Activated gamma-delta T cell treated with anti-CD3 and anti-CD28 coated beads, Interleukin-2, amount 50 U/mL, for 16 hours (primary cell): ENCODE measurements around the gene FBXL4.

Experiments used
- DNase-seq: peaks from one replicate; pipeline ENCODE4 v3.0.0-alpha.2; 2020; ENCODE audit warnings: low read depth

FBXL4 gene

DNA sequence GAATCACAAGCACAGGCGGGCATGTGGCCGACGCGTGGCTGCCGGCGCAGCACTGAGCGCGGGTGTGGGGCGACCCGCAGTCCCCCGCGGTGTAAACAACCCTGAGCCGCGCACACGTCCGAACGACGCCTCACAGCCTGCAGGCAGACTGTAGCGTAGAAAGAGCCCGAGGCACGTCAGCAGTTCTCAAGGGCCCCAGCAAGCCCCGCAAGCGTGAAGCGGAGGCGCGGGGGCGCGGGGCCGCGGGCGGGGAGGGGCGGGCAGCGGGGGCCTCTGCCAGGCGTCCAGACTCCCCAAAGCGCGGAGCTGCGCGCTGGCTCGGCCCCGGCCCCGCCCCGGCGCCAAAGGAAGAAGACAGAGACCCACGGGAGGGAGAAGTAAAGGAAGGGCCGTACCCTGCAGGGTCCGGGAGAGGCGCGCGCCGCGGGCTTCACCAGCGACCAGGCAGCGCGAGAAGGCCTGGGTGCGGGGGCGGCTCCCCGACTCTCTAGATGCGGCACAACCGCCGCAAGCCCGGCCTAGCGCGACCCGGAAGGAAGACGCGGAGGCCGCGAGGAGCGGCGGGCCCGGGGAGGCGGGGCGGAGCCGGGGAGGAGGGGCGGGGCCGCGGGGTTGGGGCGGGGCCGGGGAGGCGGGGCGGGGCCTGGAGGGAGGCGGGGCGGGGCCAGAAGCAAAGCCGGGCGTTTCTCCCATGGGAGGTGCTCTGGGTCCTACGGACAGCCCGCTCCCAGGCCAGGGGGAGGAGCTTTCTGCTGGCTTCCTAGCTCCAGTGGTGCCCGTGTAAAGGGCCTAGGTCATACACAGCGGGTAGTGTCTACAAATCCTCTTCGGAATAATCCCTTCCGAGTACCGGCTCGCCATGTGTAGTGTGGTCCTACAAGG, at the start of gene FBXL4:
TSS of gene FBXL4 (minus strand) at position 536 of the 882 bp plus-strand sequence. CDS start 20,958 bp downstream, outside the sequence.
- peak; percentile 64 for DNase-seq

DNA sequence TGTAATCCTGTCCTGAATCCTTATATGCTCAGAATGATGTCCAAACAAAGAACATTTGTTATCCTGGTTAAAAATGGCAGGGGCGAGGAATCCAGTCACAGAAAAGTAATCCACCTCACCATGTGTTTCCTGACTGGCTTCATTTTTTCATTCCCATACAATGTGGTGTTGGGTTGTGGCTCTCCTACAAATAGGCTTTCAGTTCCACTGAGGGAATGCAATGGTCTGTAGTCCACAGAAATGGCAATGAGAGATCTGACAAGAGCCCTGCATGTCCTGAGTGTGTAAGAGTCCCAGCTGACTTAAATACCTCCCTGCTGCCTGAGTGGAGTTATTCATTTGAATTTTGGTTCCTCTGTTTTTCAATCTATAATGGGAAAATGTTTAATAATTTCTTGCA, 47.4 kb upstream of the FBXL4 start:
- DNase-seq = no peak

DNA sequence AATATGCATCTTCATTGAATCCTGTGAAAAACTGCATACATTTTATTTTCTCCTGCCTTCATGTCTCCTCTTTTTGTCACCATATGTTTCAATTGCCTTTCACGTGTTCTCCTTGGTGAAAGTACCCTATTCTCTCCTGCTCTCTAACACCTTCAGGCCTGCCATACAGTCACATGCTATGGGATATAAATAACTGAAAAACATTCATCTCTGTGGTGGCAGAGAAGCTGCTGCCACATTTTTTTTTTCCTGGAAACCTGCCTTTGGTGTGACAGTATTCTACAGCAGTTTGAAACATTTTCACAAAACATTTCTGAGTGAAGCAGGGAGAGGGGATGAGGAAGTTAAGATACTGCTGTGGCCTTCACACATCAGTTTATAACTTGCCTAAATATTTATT, 44.8 kb upstream of the FBXL4 start:
- no peak for DNase-seq

DNA sequence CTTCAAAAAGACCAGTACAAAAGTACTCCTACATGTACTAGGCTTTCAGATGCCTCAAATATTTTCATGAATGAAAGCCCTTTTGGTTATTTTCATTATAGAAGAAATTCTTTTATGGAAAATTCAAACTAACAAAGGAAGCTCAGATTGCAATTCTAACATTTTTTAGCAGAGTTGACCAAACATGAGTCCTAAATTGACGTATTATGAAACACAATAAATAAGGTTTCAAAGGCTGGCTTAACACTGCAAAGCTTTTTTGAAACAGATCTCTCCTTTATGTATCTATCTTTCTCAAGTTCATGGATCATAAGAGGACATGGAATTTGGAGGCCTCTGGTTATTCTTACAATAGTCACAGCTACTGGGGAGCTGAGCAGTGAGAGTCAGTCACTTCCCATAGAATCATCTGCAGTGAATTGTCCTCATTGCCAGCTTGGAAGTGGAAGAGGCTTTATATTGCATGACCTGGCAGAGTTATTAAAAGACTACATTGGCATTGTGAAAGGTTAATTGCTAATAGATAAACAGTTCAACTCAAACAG, 38.4 kb upstream of the FBXL4 start:
- DNase-seq = no peak

DNA sequence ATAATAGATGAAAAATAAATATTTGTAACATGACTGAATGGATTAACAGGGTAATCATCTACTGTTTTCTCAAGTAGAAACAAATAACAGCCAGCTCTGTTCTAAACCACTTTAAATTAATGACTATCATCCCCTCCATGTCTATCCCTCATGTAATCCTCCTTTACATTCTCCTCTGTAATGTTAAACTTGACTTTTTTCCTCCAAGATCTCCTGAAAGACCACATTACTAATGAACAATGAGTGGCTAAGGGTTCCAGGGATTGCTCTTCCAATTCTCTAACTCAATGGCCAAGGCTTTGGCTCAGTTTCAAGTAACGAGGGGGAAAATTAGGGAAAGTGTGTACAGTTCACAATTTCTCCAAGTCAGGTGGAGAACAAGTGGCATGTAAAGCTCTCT, 37.6 kb upstream of the FBXL4 start:
- DNase-seq = no peak

DNA sequence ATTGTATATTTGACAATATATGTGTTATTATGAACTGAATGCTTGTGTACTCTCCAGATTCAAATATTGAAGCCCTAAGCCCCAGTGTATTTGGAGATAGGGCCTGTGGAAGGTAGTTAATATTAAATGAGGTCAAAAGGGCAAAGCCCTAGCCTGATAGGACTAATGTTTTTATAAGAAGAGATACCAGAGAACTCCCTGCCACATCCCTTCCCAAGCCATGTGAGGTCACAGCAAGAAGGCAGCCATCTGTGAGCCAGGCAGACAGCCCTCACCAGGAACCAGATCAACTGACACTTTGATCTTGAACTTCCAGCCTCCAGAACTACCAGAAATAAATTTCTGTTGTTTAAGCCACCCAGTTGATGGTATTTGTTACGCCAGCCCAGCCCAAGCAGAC, 36.4 kb upstream of the FBXL4 start:
- no peak for DNase-seq

DNA sequence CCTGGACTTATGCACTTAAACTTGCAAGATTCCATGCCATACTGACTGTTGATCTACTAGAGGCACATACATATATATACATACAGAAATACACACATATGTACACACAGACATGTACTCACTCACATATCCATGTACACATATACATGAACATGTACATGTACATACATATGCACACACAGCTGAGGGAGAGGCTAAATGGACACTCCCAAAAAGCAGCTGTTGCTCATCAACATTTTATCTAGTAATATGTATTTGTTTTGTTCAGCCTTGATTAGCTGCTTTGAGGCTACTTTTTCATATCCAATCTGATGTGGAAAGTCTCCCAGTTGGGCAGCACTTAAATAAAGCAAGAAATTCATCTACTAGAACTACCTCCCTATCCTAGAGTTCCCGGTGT, 33.7 kb upstream of the FBXL4 start:
- DNase-seq = no peak

DNA sequence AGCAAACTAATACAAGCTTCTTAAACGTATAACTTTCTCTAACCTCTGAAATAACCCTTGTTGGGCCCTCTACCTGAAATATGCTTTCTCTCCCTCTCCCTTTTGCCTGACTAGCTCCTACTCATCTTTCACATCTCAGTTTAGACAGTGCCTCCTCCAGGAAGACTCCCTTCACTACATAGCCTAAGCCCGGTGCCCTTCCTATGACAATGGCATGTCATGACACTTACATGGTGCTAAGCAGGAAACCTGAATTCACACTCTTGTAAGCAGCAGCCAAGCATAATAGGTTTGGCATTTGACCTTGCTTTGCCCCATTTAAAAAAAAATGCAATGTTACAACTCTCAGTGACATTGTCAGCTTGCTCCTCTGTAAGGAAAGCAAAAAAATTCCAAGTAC, 33.1 kb upstream of the FBXL4 start:
- DNase-seq = no peak

DNA sequence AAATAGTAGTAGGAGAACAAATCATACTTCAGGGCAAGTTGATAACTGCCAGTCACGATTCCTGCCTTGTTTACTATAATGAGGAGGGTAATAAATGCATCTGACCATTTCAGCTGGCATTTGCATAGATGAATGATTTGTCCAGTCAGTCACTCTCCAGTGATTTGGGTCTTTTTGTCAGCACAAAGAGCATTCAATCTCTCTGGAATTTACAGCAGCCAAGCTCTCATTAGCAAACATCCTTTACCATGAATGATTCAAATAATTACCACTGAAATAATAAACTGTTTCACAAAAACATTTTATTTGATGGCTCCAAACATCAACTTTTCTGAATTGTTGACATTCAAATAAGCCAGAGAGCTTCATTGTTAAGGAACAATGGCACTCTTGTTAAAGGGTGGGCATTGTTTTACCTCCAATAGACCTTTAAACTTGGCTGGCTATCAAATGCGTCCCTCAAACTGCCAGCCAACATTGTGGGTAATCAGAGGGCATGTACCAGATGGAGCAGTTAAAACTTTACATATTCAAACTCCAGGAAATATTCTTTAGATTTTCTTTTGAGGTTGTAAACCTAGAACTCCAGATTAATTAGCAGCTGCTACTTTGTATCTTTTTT, 30.0 kb upstream of the FBXL4 start:
- DNase-seq = no peak

DNA sequence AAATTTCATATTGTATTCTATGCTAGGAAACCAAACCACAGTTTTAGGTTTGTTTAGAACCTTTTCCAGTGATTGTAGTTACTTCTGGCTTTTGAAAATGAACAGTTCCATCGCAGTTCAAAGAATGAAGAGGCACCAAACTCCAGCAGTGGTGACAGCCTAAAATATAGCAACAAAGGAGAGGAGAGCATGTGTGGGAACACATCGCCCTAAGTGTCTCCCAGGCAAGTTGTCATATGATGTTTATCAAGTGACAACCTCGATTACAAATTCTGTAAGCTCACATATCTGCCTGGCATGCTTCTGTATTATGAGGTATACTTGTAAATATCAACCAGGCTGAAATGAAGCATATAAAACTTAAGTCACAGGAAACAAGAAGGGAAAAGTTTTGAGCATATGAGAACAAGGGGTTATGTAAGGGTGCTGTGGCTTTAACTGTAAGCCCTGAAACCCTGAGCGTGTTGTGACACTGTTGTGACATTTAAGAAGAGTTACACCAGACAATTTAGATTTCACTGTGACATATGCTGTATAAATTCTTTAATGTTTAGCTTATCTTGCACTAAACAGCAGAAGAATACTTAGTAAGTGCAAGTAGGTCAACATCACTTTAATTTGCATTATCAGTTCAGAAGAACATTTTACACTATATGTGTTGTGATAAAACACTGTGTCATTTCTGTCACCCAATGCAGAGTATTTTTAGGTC, 29.1 kb upstream of the FBXL4 start:
- DNase-seq = no peak

DNA sequence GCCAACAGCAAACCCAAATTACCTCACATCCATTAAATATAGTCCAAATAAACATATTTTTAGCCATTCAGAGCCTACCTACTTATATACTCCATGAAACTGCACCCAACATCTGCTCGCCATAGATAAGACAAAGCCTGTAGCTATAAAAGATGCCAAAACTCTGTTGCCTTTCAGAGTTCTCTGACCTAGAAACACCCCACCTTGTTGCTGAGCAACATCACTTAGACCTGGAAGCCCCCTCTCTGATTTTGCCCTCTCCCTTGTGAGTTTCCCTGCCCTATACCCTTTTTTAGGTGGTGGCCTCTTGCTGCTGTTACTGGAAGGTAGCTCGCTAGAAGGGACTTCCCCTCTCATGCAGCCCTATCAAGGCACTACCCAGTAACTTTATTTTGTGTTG, 27.7 kb upstream of the FBXL4 start:
- no peak for DNase-seq

DNA sequence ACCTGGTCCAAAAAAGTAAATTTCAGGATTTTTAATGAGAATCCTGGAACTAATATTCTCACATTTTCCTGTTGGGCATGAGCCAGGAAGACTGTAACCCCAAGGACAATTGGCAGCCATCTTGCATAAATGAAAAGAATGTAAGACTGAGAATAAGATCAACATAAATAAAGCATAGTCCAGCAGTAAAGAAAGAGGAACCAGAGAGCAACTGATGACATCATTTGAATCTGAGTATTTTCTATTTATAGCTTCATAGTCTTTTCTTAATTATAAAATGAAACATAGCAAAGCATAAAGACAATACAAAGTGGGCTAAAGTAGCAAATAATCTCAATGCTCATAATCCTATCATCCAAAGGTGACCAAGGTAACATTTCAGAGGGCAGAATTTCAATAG, 26.6 kb upstream of the FBXL4 start:
- DNase-seq = no peak

DNA sequence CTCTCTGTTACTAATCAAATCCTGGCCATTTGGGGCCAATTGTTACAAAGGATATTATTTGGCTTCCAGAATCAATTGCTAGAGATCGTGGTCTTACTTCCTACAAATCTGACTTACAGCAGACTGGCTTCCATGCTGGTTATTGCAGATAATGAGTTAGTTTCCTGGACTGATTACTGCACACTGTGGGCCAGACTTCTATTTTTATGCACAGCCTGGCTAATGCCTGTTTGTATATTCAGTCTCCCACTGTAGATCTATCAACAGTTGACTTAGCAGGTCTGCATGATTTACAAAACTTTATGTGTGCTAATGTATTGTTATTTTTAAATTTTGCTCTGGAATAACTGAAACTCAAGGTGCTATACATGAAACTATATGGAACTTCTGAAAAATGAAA, 25.8 kb upstream of the FBXL4 start:
- DNase-seq = no peak

DNA sequence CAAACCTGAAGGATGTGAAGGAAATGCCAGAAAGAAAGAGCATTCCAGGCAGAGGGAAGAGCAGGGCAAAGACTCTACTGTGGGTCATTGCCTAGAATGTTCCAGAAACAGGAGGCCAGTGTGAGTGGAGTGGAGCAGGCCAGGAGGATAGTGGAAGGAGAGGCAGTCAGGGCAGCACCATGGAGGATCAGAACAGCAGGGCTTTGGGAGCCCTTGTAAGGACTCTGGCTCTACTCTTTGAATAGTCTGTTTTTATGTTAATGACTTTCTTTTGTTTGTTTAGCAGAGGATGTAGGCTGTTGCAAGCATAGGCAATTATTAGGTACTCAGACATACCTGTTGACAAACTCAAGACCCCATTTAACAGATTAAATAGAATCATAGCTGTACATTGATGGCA, 23.6 kb upstream of the FBXL4 start:
- DNase-seq = no peak

DNA sequence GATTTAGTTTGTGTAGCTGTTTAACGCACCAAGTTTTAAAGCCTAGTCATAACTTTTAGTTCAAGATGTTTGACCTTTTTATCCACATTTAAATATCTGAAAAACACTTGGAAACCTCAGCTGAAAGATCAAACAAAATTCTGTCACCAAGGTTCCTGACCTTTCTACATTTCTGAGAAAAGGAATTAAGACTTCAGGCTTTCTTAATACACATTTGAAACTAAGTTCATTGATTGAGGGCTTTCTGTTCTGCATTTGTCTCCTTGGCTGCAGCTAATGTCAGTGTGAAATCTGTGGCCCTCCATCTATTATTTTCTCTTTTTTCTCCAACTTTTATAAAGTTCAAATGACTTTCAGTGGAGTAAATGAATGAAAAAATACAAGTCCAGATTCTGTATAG, 22.7 kb upstream of the FBXL4 start:
- DNase-seq = no peak

DNA sequence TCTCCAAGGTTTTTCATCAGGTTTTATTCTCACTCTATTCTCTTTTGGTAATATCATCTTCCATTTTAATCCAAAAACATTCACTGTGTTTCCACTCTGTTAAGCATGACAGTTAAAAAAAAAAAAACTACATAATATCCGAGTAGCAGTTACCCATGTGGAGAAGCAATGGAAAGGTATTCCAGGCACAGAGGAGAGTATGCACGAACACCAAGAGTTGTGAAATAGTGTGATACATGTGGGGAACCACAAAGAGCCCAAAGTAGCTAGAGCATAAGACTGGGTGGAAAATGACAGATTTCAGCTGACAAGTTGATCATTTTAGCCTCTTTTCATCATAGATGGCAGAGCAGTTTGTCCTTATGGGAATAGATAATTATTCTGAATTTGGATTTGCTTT, 19.9 kb upstream of the FBXL4 start:
- DNase-seq = no peak

DNA sequence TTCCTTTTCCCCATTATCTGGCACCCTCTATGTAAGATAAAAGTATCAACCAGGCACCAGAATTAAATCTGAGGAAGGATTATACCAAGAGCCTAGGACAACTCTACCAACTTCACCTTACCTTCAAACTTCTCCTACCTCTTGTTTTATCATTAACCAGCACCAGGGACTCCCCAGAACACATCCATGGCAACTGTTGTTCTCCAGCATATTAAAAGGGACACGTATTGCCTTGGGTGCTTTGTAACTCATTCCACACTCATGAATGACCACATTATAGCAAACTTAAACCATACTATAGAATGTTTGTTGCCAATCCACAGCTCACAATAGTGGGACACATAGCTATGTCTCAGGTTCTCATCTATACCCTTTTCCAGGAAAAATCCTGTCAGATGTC, 11.9 kb upstream of the FBXL4 start:
- no peak for DNase-seq

DNA sequence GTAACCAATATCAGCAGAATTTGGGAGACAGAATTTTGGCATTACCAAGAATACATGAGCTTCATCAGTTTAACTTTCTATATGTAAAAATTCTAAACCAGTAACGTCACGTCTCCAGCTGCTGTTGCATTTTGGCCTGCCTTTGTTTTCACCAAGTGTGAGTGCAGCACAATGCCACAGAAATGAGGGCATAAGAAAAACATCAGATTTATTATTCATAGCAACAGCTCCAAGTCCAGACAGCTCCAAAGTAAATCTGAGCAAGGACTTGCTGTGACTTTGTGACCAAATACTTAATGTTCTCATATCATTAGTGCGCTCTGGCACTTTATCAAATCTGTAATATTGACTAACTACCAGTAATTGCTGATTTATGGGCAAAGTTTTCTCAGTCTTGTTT, 11.0 kb upstream of the FBXL4 start:
- DNase-seq = no peak

DNA sequence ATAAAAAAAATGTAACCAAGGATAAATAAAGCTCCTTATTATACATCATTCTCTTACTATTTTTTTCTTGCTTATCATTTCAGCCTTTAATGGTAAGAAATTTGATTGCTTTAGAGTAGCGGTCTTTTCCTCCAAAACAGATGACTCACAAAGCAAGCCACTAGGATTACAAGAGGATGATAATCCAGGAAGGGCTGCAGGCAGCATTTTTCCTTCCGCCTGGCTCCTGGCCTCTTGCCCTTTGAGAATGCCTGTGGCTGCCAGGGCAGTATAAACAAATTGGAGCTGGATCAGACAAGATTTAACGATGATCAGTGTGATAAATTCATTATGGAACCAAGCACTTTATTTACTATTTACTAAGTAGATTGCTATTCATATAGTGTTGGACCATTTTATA, 9.7 kb upstream of the FBXL4 start:
- no peak for DNase-seq

DNA sequence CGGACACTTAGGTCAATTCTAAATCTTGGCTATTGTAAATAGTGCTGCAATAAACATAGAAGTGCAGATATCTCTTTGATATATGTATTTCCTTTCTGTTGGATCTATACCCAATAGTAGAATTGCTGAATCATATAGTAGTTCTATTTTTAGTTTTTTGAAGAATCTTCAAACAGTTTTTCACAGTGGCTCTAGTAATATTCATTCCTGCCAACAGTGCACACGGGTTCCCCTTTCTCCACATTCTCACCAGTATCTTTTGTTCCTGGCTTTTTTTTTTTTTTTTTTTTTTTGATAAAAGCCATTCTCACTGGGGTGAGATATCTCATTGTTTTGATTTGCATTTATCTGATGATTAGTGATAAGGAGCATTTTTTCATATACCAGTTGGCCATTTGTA, 1.8 kb upstream of the FBXL4 start:
- DNase-seq = no peak

DNA sequence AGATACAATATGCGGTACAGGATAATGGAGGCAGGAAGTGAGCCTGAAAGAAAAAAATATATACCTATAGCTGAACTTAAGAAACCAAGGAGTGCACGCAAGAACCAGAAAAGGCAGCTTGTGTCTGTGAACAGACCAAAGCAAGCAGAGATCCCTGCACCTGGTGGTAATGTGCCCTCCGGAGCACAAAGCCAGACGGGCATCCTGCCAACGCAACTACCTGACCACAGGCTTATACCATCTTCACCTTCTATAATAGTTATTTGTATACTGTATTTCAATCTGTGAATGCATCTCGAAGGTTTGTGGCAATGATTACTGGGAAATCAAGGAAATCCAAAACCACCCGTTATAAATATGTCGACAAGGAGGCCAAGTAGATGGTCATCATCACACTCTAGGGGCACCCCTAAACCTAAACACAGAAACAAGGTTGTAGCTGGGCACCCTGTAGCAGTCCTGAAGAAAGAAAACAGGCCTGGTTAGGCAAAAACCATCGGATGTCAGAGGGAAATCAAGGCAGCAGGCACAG, 801 bp downstream of the FBXL4 start:
- peak; percentile 17 for DNase-seq

DNA sequence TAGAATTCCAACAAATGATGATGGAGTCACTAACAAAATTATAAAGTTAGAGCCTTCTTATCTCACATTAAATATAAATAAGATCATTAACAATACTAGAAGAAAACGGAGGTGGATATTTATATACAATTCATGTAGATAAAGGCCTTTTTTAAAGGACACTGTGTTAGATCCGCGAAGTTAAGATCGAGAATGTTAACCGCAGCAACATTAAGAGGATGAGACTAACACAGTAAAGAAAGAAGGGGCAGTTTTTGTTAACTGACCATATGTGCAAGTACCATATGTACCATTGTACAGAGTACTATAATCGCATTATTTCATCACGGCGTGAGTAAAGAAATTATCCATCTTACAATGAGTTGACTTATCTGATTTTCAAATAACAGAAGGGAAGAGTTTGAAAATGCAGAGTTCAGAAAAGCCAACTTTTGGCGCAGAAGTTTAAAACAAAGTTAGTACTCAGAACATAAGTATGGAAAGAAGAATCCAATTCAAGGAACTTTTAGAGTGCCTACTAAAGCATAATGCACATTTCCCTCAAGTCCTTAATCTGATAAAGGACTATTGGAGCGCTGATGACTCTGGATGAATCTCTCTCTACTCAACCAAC, 1.4 kb downstream of the FBXL4 start:
- DNase-seq = no peak
